ENCODE results near the gene IL6ST. TPM values are rescaled to one million over a fixed set of nuclear protein-coding genes. Genes with fewer than 3 reads are reported as not detected.

Gene IL6ST
- total RNA-seq, 4 donors from 2014 or later: 51.3 to 179 (median 136) TPM

- in situ Hi-C loops (cut with MboI; ENCODE audit: low pct_ligation_motif_present in 1 of 4, low pct_unique_long_range_greater_than_20kb in 1 of 4, low sequenced_read_pairs in 3 of 4) (no loop called here), intact Hi-C loops (cut with DNase I; ENCODE audit: low total_unique reads) (no loop called here)
- H3K4me1 ChIP-seq: peaks cover 0 to 7% (median 5%) of the 10 kb centered on the region in 4 donors
- no peaks in the 10 kb centered on the region for H3K9me3 ChIP-seq
- no peaks in the 10 kb centered on the region for H3K27me3 ChIP-seq
- no peak for DNase-seq
- TF ChIP-seq, protein P1, sequence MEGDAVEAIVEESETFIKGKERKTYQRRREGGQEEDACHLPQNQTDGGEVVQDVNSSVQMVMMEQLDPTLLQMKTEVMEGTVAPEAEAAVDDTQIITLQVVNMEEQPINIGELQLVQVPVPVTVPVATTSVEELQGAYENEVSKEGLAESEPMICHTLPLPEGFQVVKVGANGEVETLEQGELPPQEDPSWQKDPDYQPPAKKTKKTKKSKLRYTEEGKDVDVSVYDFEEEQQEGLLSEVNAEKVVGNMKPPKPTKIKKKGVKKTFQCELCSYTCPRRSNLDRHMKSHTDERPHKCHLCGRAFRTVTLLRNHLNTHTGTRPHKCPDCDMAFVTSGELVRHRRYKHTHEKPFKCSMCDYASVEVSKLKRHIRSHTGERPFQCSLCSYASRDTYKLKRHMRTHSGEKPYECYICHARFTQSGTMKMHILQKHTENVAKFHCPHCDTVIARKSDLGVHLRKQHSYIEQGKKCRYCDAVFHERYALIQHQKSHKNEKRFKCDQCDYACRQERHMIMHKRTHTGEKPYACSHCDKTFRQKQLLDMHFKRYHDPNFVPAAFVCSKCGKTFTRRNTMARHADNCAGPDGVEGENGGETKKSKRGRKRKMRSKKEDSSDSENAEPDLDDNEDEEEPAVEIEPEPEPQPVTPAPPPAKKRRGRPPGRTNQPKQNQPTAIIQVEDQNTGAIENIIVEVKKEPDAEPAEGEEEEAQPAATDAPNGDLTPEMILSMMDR (IDR thresholded peaks at IDR 0.05): no peak
- no peak for TF ChIP-seq POLR2AphosphoS5 (IDR thresholded peaks at IDR 0.05)
- no peak for TF ChIP-seq POLR2A (IDR thresholded peaks at IDR 0.05)
- TF ChIP-seq EP300 (IDR thresholded peaks at IDR 0.05; ENCODE audit: low read depth): no peak
- no peak overlapping the region for H3K27ac ChIP-seq
- H3K4me3 ChIP-seq: no peak overlapping the region
- H3K36me3 ChIP-seq: no peaks in the 10 kb centered on the region
These were observed 34.7 kb upstream of the IL6ST start for GRCh38 chr5:56029457-56029856.

GRCh38 chr5:56028708-56029107 lies 33.9 kb upstream of the IL6ST start:
- no peak overlapping the region for H3K4me3 ChIP-seq
- TF ChIP-seq, protein P1 (IDR thresholded peaks at IDR 0.05): no peak
- TF ChIP-seq POLR2AphosphoS5 (IDR thresholded peaks at IDR 0.05) (no peak), EP300 (IDR thresholded peaks at IDR 0.05; ENCODE audit: low read depth) (no peak), POLR2A (IDR thresholded peaks at IDR 0.05) (no peak)
- no peaks in the 10 kb centered on the region for H3K9me3 ChIP-seq
- WGBS, 2 donors (ENCODE audit: low coverage in 1 of 2): 97 to 100% methylated on average over 1 to 6 of the region's 6 CpGs
- no peak overlapping the region for H3K27ac ChIP-seq
- intact Hi-C loops (cut with DNase I; ENCODE audit: low total_unique reads) (no loop called here), in situ Hi-C loops (cut with MboI; ENCODE audit: low pct_ligation_motif_present in 1 of 4, low pct_unique_long_range_greater_than_20kb in 1 of 4, low sequenced_read_pairs in 3 of 4) (no loop called here)
- DNase-seq: no peak
- no peaks in the 10 kb centered on the region for H3K27me3 ChIP-seq
- H3K36me3 ChIP-seq: no peaks in the 10 kb centered on the region
- peaks cover 0 to 7% (median 5%) of the 10 kb centered on the region in 4 donors for H3K4me1 ChIP-seq

DNA sequence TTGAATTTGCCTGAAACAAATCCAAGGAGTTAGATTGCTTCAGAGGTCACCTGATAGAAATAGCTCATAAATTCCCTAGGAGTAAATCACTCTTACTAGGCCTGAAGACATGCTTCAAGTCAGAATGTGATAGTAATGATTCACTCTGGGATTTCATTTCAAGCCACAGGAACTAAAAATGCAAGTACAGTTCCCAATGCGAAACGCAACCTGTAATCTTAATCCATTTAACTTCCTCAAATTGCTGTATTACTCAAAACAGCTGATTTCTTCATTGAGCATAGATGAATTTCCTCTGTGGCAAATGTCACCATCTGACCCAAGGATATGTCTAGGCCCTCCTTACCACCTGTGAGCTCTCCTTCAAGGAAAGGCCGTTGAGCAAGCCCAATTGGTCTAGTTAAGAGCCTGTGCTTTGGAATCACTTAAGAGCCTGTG lies 32.1 kb upstream of the IL6ST start:
- H3K27ac ChIP-seq: no peak overlapping the region
- no peaks in the 10 kb centered on the region for H3K9me3 ChIP-seq
- TF ChIP-seq, protein P1 (IDR thresholded peaks at IDR 0.05): no peak
- TF ChIP-seq EP300 (IDR thresholded peaks at IDR 0.05; ENCODE audit: low read depth) (no peak), POLR2A (IDR thresholded peaks at IDR 0.05) (no peak), POLR2AphosphoS5 (IDR thresholded peaks at IDR 0.05) (no peak)
- H3K36me3 ChIP-seq: no peaks in the 10 kb centered on the region
- in situ Hi-C loops (cut with MboI; ENCODE audit: low pct_ligation_motif_present in 1 of 4, low pct_unique_long_range_greater_than_20kb in 1 of 4, low sequenced_read_pairs in 3 of 4): no loop called here
- peaks cover 0 to 7% (median 5%) of the 10 kb centered on the region in 4 donors for H3K4me1 ChIP-seq
- H3K27me3 ChIP-seq: no peaks in the 10 kb centered on the region
- no peak overlapping the region for H3K4me3 ChIP-seq
- intact Hi-C loops (cut with DNase I; ENCODE audit: low total_unique reads): no loop called here
- WGBS, 2 donors (ENCODE audit: low coverage in 1 of 2): 43 to 71% methylated on average over 2 to 3 of the region's 3 CpGs
- DNase-seq: no peak

DNA sequence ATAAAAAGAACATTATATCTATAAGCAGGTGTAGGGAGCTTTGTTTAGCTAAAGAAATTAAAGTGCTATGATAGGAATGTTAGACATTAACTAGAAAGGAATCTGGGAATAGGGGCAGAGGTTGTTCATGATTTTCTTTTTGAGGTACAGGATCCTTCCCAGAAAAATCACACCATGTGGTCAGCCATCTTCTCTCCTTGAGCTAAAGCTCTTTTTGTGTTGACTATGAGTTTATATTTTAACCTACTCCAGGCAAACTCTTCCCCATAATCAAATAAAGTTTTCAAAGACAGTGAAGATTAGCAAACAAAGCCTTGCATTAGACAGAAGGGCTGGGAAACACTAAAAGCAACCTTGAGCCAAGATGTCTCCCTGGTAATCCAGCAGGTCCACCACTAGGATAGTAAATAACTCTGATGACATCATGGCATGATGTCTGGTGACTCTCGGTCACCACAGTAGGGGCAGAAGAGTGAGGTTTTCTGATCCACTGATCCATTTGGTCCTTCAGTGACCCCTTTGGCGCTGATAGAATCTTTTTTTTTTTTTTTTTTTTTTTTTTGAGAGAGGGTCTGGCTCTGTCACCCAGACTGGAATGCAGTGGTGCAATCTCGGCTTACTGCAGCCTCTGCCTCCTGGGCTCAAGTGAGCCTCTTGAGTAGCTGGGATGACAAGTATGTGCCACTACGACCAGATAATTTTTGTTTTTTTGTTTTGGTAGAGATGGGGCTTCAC lies 30.6 kb upstream of the IL6ST start:
- Histone ChIP-seq H3K36me3 (no peaks in the 10 kb centered on the region), H3K4me1 (peaks cover 0 to 7% (median 5%) of the 10 kb centered on the region in 4 donors), H3K27ac (peak overlapping the region in 3 of 4 donors; percentile 2 to 59 (median 14)), H3K4me3 (no peak overlapping the region), H3K27me3 (no peaks in the 10 kb centered on the region), H3K9me3 (no peaks in the 10 kb centered on the region)
- no peak for TF ChIP-seq POLR2AphosphoS5 (IDR thresholded peaks at IDR 0.05)
- no peak for TF ChIP-seq EP300 (IDR thresholded peaks at IDR 0.05; ENCODE audit: low read depth)
- TF ChIP-seq, protein P1 (IDR thresholded peaks at IDR 0.05): no peak
- TF ChIP-seq POLR2A (IDR thresholded peaks at IDR 0.05): no peak
- in situ Hi-C loops (cut with MboI; ENCODE audit: low pct_ligation_motif_present in 1 of 4, low pct_unique_long_range_greater_than_20kb in 1 of 4, low sequenced_read_pairs in 3 of 4): no loop called here
- 50 to 84% methylated on average over 1 to 4 of the region's 4 CpGs for WGBS, 2 donors (ENCODE audit: low coverage in 1 of 2)
- intact Hi-C loops (cut with DNase I; ENCODE audit: low total_unique reads): no loop called here
- DNase-seq: no peak

Measured in transverse colon (tissue), 4 donors.